ENCODE results near the gene CKAP4. TPM values are rescaled to one million over a fixed set of nuclear protein-coding genes. Genes with fewer than 3 reads are reported as not detected.

Gene CKAP4
- polyA plus RNA-seq, 1 experiment = 389 TPM

DNA sequence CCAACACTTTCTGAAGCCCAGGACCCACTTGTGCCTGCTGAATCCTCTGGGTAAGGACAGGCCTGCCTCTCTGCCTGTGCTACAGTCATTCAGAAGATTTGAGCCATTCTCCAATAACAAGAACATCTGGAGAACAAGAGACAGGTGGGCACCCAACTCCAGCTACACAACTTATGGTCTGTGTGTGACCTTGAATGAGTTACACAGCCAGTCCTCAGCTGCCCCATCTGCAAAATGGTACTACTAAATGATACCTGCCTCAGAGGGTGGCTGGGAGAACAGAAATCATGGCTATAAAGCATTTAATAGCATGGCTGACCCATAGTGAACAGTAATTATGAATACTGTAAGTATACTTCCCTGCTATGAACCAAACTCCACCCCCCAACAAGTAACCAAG lies 4.2 kb downstream of the CKAP4 start:
- ChIA-PET CTCF (interaction anchor here (0.9 to 1.0 kb wide), 2 partner anchors 17 to 20 kb away, joined by 3 read pairs; no protein-coding TSS in a partner anchor), POLR2A (interaction anchor here (1.0 to 1.2 kb wide), 2 partner anchors 42 to 114 kb away, joined by 3 read pairs; no protein-coding TSS in a partner anchor)
- H3K27me3 ChIP-seq (ENCODE audit: control insufficient read depth, insufficient read depth, low read length) = no peaks in the 10 kb centered on the region
- no peak for DNase-seq (ENCODE audit: low read depth, low spot score)
- no peak overlapping the region for H3K4me3 ChIP-seq (ENCODE audit: low read depth, low read length)
- TF ChIP-seq, protein P1, sequence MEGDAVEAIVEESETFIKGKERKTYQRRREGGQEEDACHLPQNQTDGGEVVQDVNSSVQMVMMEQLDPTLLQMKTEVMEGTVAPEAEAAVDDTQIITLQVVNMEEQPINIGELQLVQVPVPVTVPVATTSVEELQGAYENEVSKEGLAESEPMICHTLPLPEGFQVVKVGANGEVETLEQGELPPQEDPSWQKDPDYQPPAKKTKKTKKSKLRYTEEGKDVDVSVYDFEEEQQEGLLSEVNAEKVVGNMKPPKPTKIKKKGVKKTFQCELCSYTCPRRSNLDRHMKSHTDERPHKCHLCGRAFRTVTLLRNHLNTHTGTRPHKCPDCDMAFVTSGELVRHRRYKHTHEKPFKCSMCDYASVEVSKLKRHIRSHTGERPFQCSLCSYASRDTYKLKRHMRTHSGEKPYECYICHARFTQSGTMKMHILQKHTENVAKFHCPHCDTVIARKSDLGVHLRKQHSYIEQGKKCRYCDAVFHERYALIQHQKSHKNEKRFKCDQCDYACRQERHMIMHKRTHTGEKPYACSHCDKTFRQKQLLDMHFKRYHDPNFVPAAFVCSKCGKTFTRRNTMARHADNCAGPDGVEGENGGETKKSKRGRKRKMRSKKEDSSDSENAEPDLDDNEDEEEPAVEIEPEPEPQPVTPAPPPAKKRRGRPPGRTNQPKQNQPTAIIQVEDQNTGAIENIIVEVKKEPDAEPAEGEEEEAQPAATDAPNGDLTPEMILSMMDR (IDR thresholded peaks at IDR 0.05; ENCODE audit: low read depth, low read length) = no peak
- peak overlapping the region; percentile 21 for H3K27ac ChIP-seq (ENCODE audit: low read depth, low read length)
- H3K9me3 ChIP-seq (ENCODE audit: control insufficient read depth, insufficient read depth, low read length) = peaks cover 6% of the 10 kb centered on the region; the same call in 1 of the 2 replicates

DNA sequence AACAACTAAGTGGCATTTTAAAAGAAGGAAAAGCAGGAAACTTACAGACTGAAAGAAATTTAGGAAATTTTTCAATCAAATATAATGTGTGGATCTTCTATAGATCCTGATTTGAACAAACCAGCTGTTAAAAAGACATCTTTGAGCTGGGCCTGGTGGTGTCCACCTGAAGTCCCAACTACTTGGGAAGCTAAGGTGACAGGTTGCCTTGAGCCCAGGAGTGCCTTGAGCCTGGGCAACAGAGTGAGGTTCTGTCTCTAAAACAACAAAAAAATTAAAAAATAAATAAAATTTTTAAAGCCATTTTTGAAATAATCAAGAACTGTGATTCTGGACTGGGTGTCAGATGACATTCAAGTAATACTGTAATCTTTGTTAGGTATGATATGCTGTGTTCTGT lies 7.0 kb downstream of the CKAP4 start:
- no peak overlapping the region for H3K4me3 ChIP-seq (ENCODE audit: low read depth, low read length)
- ChIA-PET CTCF (interaction anchor here (1.0 kb wide), 1 partner anchor 14 kb away, joined by 3 read pairs; no protein-coding TSS in a partner anchor), POLR2A (interaction anchor here (1.3 kb wide), 1 partner anchor 11 kb away, joined by 3 read pairs; no protein-coding TSS in a partner anchor)
- H3K27ac ChIP-seq (ENCODE audit: low read depth, low read length) = no peak overlapping the region
- TF ChIP-seq, protein P1 (IDR thresholded peaks at IDR 0.05; ENCODE audit: low read depth, low read length) = no peak
- DNase-seq (ENCODE audit: low read depth, low spot score) = no peak
- H3K9me3 ChIP-seq (ENCODE audit: control insufficient read depth, insufficient read depth, low read length) = peaks cover 2% of the 10 kb centered on the region; the same call in 1 of the 2 replicates
- no peaks in the 10 kb centered on the region for H3K27me3 ChIP-seq (ENCODE audit: control insufficient read depth, insufficient read depth, low read length)

DNA sequence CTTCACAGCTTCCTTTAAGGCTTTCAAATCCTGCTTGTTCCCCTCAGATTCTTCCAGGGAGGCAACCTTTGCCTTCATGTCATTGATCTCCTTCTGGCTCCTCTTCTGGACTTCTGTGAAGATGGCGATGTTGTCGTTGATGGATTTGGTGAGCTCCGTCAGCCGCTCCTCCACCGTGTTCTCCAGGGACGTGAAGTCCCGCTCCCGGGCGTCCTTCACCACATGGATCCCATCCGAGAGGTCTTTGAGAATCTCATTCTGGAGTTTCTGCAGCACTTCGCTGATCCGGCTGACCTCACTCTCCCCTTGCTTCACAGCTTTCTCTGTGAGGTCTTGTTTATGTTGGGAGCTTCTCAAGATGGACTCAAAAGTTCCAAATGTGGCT lies 7.9 kb downstream of the CKAP4 start:
- ChIA-PET POLR2A (interaction anchor here (1.3 kb wide), 1 partner anchor 11 kb away, joined by 3 read pairs; no protein-coding TSS in a partner anchor), CTCF (interaction anchor here (0.9 kb wide), 2 partner anchors 13 to 91 kb away, joined by 3 read pairs; no protein-coding TSS in a partner anchor)
- H3K27ac ChIP-seq (ENCODE audit: low read depth, low read length) = no peak overlapping the region
- H3K4me3 ChIP-seq (ENCODE audit: low read depth, low read length) = no peak overlapping the region
- DNase-seq (ENCODE audit: low read depth, low spot score) = no peak
- no peaks in the 10 kb centered on the region for H3K9me3 ChIP-seq (ENCODE audit: control insufficient read depth, insufficient read depth, low read length)
- H3K27me3 ChIP-seq (ENCODE audit: control insufficient read depth, insufficient read depth, low read length) = no peaks in the 10 kb centered on the region
- TF ChIP-seq, protein P1 (IDR thresholded peaks at IDR 0.05; ENCODE audit: low read depth, low read length) = no peak

DNA sequence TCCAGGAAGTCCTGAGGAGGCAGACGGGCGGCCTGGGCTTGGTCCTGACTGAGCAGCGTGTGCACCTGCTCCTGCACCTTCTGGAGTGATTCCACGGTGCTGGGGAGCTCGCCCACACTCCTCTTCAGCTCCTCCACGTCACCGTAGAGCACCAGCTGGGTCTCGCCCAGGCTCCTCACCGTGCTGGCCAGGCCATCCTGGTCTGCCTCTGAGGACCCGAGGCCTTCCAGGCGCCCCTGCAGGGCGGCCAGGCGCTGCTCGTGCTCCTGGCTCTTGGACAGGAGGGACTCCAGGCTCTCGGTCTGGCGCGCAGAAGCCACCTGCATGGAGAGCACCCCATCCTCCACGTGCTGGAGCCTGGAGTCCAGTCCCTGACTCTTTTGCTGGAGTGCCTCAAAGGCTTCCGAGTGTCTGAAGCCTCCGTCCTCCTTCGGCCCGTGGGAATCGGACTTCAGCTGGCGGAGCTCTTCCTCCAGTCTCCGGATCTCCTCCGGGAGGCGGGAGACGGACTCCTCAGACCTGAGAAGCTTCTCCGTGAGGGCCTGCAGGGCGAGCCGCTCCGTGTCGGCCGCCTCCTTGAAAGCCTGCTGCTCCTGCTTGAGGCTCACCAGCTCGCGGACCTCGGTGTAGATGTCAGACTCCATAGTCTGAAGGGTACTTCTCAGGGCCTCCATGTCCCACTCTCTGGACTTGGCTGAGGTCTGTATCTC lies 8.4 kb downstream of the CKAP4 start:
- CTCF ChIA-PET = interaction anchor here (0.9 kb wide), 2 partner anchors 13 to 91 kb away, joined by 3 read pairs; no protein-coding TSS in a partner anchor
- H3K4me3 ChIP-seq (ENCODE audit: low read depth, low read length) = no peak overlapping the region
- TF ChIP-seq, protein P1 (IDR thresholded peaks at IDR 0.05; ENCODE audit: low read depth, low read length) = no peak
- POLR2A ChIA-PET = no interaction called here
- H3K27me3 ChIP-seq (ENCODE audit: control insufficient read depth, insufficient read depth, low read length) = no peaks in the 10 kb centered on the region
- no peak overlapping the region for H3K27ac ChIP-seq (ENCODE audit: low read depth, low read length)
- no peak for DNase-seq (ENCODE audit: low read depth, low spot score)
- no peaks in the 10 kb centered on the region for H3K9me3 ChIP-seq (ENCODE audit: control insufficient read depth, insufficient read depth, low read length)

DNA sequence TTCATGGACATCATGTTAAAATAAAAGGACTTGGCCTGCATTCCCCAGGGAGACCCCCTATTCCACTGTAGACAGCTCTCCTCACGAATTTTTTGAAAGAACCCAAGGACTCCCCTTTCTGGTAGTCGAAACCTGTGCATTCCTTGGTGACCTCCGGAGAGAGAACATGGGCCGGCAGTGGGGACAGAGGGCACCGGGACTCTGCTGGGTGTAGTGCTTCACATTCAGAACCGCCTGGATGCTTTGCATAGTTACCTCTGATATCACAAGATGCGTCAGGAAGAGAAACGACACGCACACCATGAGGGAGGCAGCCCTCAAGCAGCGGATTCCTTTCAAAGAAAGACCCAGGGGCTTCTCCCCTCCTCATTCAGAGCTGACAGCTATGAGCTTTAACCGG lies 9.7 kb downstream of the CKAP4 start:
- TF ChIP-seq, protein P1 (IDR thresholded peaks at IDR 0.05; ENCODE audit: low read depth, low read length) = no peak
- Histone ChIP-seq H3K27me3 (ENCODE audit: control insufficient read depth, insufficient read depth, low read length) (no peaks in the 10 kb centered on the region), H3K9me3 (ENCODE audit: control insufficient read depth, insufficient read depth, low read length) (peaks cover 6% of the 10 kb centered on the region), H3K27ac (ENCODE audit: low read depth, low read length) (peak overlapping the region; percentile 11), H3K4me3 (ENCODE audit: low read depth, low read length) (no peak overlapping the region)
- CTCF ChIA-PET = interaction anchor here (0.8 to 3.6 kb wide), 3 partner anchors 12 to 119 kb away, joined by 3 to 11 read pairs (median 4); partner anchors contain the start of gene POLR3B
- DNase-seq (ENCODE audit: low read depth, low spot score) = no peak
- POLR2A ChIA-PET = interaction anchor here (1.2 kb wide), 1 partner anchor 63 kb away, joined by 3 read pairs; no protein-coding TSS in a partner anchor
